HUES64 (cell line): ENCODE measurements around the gene ANKRD34A.

Experiments
- H3K27ac ChIP-seq: 2 replicates; pipeline ENCODE4 v1.7.0; 2013; ENCODE audit warnings: low read depth, low read length, inconsistent platforms
- H3K27me3 ChIP-seq: 2 replicates; pipeline ENCODE4 v1.6.1; 2013; ENCODE audit warnings: mild to moderate bottlenecking, low read length; ENCODE audit not compliant: insufficient read depth
- H3K36me3 ChIP-seq: 2 replicates; pipeline ENCODE4 v1.6.1; 2013; ENCODE audit warnings: mild to moderate bottlenecking, low read length; ENCODE audit not compliant: insufficient read depth
- H3K4me1 ChIP-seq: 2 replicates; pipeline ENCODE4 v1.6.1; 2013; ENCODE audit warnings: mild to moderate bottlenecking, low read length, moderate library complexity; ENCODE audit not compliant: insufficient read depth
- H3K4me3 ChIP-seq: 2 replicates; pipeline ENCODE4 v1.5.1; 2013; ENCODE audit warnings: mild to moderate bottlenecking, low read length, moderate library complexity
- H3K9ac ChIP-seq: 2 replicates; pipeline ENCODE4 v1.6.1; 2013; ENCODE audit warnings: mild to moderate bottlenecking, low read depth, low read length
- H3K9me3 ChIP-seq: 2 replicates; pipeline ENCODE4 v1.6.1; 2013; ENCODE audit warnings: low read depth, low read length; ENCODE audit not compliant: insufficient read depth
- whole genome bisulfite sequencing: fragments of 150-250, 120-280 bp; methylation state at CpG from one replicate; pipeline ENCODE4 v1.1.7; 2013; ENCODE audit warnings: missing lambda C conversion rate; 5-methylcytosine and 5-hydroxymethylcytosine counted together

Gene ANKRD34A

GRCh38 chr1:145916745-145917144 lies 47.6 kb downstream of the ANKRD34A start:
- peaks cover 3% of the 10 kb centered on the region; the same call in 1 of the 2 replicates for H3K4me1 ChIP-seq
- H3K36me3 ChIP-seq = peaks cover 23% of the 10 kb centered on the region
- H3K27me3 ChIP-seq = no peaks in the 10 kb centered on the region
- H3K9ac ChIP-seq = no peak overlapping the region
- no peak overlapping the region for H3K27ac ChIP-seq
- no peaks in the 10 kb centered on the region for H3K9me3 ChIP-seq
- no peak overlapping the region for H3K4me3 ChIP-seq
- whole genome bisulfite sequencing = 89% methylated on average over 5 of the region's 5 CpGs

DNA sequence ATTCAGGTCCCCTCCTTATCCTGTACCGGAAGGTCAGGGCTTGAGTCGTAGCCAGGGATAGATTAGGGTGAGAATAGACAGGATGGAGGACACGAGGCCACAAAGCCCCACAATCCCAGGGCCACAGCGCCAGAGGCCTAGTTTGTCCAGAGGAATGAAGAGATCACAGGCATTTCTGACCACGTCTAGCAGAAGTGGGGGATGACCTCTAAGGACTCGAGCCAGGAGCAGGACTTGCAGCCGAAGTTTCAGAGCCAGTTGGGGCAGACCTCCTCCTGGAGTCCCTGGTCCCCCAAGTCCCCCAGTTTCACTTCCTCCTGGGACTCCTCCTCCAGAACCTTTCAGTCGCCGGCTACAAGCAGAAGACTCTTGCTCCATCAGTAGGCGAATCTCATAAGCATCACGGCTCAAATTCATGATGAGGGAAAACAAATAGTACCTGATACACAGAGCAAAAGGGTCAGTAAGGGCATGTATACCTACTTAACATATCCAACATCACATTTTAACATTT lies 52.2 kb downstream of the ANKRD34A start:
- H3K4me3 ChIP-seq = no peak overlapping the region
- H3K9me3 ChIP-seq = no peaks in the 10 kb centered on the region
- H3K27me3 ChIP-seq = no peaks in the 10 kb centered on the region
- 89% methylated on average over 11 of the region's 11 CpGs for WGBS
- no peak overlapping the region for H3K9ac ChIP-seq
- no peak overlapping the region for H3K27ac ChIP-seq
- peaks cover under 1% of the 10 kb centered on the region; the same call in 1 of the 2 replicates for H3K4me1 ChIP-seq
- H3K36me3 ChIP-seq = peaks cover 25% of the 10 kb centered on the region
